ENCODE data around the gene CEP44. TPM values are rescaled to one million over a fixed set of nuclear protein-coding genes. Genes with fewer than 3 reads are reported as not detected.

CEP44 gene
- total and polyA plus RNA-seq, 2 experiments from 2014 or later: 6.6 to 19.0 TPM

DNA sequence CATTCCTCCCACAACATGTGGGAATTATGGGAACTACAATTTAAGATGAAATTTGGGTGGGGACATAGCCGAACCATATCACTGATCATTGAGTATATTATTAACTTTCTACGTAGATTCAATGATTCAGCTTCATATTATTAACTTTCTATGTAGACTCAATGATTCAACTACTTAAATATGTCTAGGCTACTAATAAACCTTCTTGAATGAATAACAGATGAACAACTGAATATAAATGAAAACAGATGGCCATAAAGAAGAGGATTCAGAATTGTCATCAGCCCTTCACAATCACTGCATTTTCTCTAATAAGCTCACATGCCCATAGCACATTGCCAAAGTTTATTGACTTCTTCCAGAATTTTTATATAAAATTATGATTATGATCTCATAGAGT is 57.0 kb downstream of the CEP44 start:
- no peak overlapping the region for H3K27ac ChIP-seq
- peaks cover 3% of the 10 kb centered on the region for H3K4me1 ChIP-seq (ENCODE audit: insufficient read depth)
- no peaks in the 10 kb centered on the region for H3K9me3 ChIP-seq (ENCODE audit: low read depth)
- no peaks in the 10 kb centered on the region for H3K79me2 ChIP-seq
- H3K27me3 ChIP-seq: no peaks in the 10 kb centered on the region
- H2AFZ ChIP-seq: no peak overlapping the region
- no peak overlapping the region for H3K4me3 ChIP-seq
- no peaks in the 10 kb centered on the region for H3K36me3 ChIP-seq (replicated peaks; ENCODE audit: insufficient read depth, low read depth)
- DNase-seq (ENCODE audit: low spot score): no peak
- 71% methylated on average over 2 of the region's 2 CpGs for WGBS (ENCODE audit: low lambda C conversion rate, missing lambda C conversion rate)
- no peak for TF ChIP-seq EZH2phosphoT487 (IDR thresholded peaks at IDR 0.05; ENCODE audit: low read depth, severe bottlenecking, unreplicated experiment)
- TF ChIP-seq EZH2 (IDR thresholded peaks at IDR 0.05; ENCODE audit: borderline replicate concordance): no peak
- TF ChIP-seq, protein P1, sequence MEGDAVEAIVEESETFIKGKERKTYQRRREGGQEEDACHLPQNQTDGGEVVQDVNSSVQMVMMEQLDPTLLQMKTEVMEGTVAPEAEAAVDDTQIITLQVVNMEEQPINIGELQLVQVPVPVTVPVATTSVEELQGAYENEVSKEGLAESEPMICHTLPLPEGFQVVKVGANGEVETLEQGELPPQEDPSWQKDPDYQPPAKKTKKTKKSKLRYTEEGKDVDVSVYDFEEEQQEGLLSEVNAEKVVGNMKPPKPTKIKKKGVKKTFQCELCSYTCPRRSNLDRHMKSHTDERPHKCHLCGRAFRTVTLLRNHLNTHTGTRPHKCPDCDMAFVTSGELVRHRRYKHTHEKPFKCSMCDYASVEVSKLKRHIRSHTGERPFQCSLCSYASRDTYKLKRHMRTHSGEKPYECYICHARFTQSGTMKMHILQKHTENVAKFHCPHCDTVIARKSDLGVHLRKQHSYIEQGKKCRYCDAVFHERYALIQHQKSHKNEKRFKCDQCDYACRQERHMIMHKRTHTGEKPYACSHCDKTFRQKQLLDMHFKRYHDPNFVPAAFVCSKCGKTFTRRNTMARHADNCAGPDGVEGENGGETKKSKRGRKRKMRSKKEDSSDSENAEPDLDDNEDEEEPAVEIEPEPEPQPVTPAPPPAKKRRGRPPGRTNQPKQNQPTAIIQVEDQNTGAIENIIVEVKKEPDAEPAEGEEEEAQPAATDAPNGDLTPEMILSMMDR (IDR thresholded peaks at IDR 0.05; ENCODE audit: poor library complexity): no peak
- H4K20me1 ChIP-seq (ENCODE audit: insufficient read depth, poor library complexity, severe bottlenecking): no peaks in the 10 kb centered on the region
- H3K9me2 ChIP-seq (replicated peaks; ENCODE audit: insufficient read depth): no peaks in the 10 kb centered on the region
- no peak overlapping the region for H3K4me2 ChIP-seq

DNA sequence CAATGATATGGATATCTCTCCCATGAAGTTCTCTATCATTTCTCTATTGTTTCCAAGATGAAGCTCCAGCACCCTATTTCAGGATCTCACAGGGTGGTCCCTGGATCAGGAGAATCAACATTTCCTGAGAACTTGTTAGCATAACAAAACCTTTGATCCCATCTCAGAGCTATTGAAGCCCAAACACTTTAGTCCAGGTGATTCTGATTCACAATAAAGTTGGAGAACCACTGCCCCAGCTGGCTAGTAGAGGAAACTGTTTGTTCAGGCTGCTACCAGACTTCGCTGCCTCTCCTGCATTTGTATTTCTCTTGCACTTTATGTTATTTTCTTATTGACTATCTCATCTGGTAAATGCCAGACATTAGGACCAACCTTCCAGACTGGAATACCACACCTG is 65.4 kb downstream of the CEP44 start:
- WGBS (ENCODE audit: low lambda C conversion rate, missing lambda C conversion rate): 100% methylated on average over 1 of the region's 1 CpG
- H3K79me2 ChIP-seq: no peaks in the 10 kb centered on the region

DNA sequence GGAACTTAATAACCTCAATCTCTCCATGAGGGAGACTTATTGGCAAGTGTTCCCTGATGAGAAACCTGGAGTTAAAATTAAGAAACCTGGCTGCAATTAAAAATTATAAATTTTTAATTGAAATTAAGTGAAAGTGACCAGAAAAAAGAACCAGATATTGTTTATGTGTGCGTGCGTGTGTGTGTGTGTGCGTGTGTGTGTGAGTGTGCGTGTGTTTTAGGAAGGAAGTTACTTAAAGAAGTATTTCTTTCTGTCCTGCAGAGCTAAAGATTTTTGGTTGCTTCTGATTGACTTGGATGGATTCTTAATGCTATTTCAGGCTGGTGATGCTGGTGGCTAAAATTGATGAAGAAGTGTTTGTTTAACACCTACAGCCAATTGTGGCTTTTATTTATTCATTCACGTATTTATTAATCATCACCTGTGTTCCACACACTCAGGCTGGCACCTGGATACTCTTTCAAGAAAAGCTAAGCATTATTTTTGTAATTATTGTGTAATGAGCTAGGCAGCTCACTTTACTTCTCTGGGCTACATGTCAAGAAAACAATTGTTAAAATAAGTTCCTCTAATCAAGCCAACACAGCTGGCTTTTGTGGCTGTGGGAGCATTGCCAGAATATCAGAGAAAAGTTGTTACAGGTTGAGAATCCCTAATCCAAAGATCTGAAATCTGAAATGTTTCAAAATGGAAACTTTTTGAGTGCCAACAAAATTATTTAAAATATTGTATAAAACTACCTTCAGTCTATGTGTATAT is 68.5 kb downstream of the CEP44 start:
- 88% methylated on average over 5 of the region's 5 CpGs for WGBS (ENCODE audit: low lambda C conversion rate, missing lambda C conversion rate)
- no peaks in the 10 kb centered on the region for H4K20me1 ChIP-seq (ENCODE audit: insufficient read depth, poor library complexity, severe bottlenecking)
- H3K9me3 ChIP-seq (ENCODE audit: low read depth): no peaks in the 10 kb centered on the region

More for the DNA sequence above, 65.4 kb downstream of the CEP44 start:
- Histone ChIP-seq H3K9me2 (replicated peaks; ENCODE audit: insufficient read depth) (no peaks in the 10 kb centered on the region), H3K9me3 (ENCODE audit: low read depth) (no peaks in the 10 kb centered on the region), H3K27ac (no peak overlapping the region), H3K4me2 (no peak overlapping the region), H2AFZ (no peak overlapping the region), H4K20me1 (ENCODE audit: insufficient read depth, poor library complexity, severe bottlenecking) (no peaks in the 10 kb centered on the region), H3K4me1 (ENCODE audit: insufficient read depth) (no peaks in the 10 kb centered on the region), H3K36me3 (replicated peaks; ENCODE audit: insufficient read depth, low read depth) (no peaks in the 10 kb centered on the region), H3K27me3 (no peaks in the 10 kb centered on the region), H3K4me3 (no peak overlapping the region)
- no peak for DNase-seq (ENCODE audit: low spot score)
- TF ChIP-seq EZH2 (IDR thresholded peaks at IDR 0.05; ENCODE audit: borderline replicate concordance) (no peak), EZH2phosphoT487 (IDR thresholded peaks at IDR 0.05; ENCODE audit: low read depth, severe bottlenecking, unreplicated experiment) (no peak)
- TF ChIP-seq, protein P1 (IDR thresholded peaks at IDR 0.05; ENCODE audit: poor library complexity): no peak

More for the DNA sequence above, 68.5 kb downstream of the CEP44 start:
- no peaks in the 10 kb centered on the region for H3K4me1 ChIP-seq (ENCODE audit: insufficient read depth)
- no peaks in the 10 kb centered on the region for H3K9me2 ChIP-seq (replicated peaks; ENCODE audit: insufficient read depth)
- TF ChIP-seq, protein P1 (IDR thresholded peaks at IDR 0.05; ENCODE audit: poor library complexity): no peak
- TF ChIP-seq EZH2phosphoT487 (IDR thresholded peaks at IDR 0.05; ENCODE audit: low read depth, severe bottlenecking, unreplicated experiment) (no peak), EZH2 (IDR thresholded peaks at IDR 0.05; ENCODE audit: borderline replicate concordance) (no peak)
- H3K79me2 ChIP-seq: no peaks in the 10 kb centered on the region
- no peak overlapping the region for H3K4me3 ChIP-seq
- H2AFZ ChIP-seq: no peak overlapping the region
- H3K36me3 ChIP-seq (replicated peaks; ENCODE audit: insufficient read depth, low read depth): no peaks in the 10 kb centered on the region
- no peak overlapping the region for H3K27ac ChIP-seq
- DNase-seq (ENCODE audit: low spot score): no peak
- H3K27me3 ChIP-seq: no peaks in the 10 kb centered on the region
- no peak overlapping the region for H3K4me2 ChIP-seq
